GM18507 (cell line): Measurements from ENCODE around the gene ANKRD13D.

ENCODE experiments used
- DNase-seq: peaks from one replicate; pipeline ENCODE4 v3.0.0; 2011; ENCODE audit warnings: low read depth; ENCODE audit not compliant: insufficient read length; ENCODE audit errors: extremely low spot score
- FAIRE-seq: peaks from 2 replicates; lab custom pipeline; 2011; peaks lifted over from hg19 to GRCh38; lab: Jason Lieb, UNC

ANKRD13D gene

DNA sequence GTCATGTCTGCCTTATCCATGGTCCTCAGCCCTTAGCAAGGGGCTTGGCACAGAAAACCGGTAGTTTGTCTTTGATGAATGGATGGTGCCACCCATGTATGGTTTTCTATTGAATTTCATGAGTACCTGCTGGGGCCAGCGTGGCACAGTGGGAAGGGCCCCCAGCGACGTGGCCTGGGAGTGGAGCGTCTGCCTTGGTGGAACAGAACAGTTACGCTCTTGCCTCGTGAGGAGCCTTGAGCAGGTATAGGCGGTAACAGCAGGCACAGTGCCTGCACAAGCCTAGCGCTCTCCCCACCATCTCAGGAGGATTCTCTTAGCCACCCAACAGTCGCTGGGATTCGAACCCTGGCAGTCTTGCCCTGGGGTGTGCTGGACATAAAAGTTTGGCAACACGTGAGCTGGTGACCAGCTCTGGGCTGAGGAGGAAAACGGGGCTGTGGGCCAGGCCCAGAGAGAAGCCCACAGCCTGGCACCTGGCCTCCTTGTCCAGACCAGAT lies 11.2 kb downstream of the ANKRD13D start:
- FAIRE-seq, result no peak
- no peak for DNase-seq

DNA sequence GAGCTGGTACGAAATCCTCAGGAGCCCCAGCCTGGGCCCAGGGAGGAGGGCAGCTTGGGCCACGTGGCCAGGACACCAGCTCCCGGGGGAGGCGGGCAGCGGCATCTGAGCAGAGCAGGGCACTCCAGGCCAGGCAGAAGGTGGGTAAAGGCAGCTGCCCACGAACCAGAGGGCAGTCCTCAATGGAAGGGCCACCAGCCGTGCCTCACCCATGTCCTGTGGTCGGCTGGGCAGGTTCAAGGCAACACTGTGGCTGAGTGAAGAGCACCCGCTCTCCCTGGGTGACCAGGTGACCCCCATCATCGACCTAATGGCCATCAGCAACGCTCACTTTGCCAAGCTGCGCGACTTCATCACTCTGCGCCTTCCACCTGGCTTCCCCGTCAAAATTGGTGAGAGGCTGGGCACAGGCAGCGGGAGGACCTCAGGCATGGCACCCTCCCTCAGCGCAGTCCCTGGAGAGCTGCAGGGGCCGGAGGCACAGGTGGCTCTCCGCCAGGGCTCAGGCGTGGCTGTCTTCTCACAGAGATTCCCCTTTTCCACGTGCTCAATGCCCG lies 11.7 kb downstream of the ANKRD13D start:
- FAIRE-seq, result no peak
- DNase-seq, result no peak

DNA sequence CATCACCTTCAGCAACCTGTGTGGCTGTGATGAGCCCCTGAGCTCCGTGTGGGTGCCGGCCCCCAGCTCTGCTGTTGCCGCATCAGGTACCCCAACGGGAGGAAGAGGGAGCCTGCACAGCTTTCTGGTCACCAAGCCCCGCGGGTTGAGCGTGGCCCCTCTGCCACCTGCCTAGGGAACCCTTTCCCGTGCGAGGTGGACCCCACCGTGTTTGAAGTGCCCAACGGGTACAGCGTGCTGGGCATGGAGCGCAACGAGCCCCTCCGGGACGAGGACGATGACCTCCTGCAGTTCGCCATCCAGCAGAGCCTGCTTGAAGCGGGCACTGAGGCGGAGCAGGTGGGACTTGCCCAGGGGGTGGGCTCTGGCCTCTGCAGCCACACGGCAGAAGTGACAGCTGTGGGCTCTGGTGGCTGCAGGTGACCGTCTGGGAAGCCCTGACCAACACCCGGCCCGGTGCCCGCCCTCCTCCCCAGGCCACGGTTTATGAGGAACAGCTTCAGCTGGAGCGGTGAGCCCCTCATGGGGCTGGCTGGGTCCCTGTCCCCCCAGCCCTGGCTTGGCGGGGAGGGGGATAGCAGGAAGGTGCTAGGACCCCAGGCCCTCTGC lies 12.3 kb downstream of the ANKRD13D start:
- FAIRE-seq, result no peak
- DNase-seq, result no peak

DNA sequence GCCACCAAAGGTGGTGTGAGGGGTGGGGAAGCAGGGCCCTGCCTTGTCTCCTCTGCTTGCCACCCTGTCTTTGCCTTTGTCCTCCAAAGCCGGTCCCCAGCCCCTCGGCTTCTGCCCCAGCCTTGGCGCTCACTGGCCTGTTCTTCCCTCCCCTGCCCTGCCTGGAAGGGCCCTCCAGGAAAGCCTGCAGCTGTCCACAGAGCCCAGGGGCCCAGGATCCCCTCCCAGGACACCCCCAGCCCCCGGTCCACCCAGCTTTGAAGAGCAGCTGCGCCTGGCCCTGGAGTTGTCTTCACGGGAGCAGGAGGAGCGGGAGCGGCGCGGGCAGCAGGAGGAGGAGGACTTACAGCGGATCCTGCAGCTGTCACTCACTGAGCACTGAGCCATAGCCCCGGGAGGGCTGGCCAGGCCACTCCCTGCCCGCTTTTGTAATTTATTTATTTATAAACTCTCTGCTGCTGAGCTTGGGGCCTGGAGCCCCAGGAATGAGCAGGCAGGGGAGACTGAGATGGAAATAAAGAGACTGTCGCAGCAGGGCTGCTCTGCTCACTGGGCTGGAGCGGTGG lies 12.9 kb downstream of the ANKRD13D start:
- no peak for DNase-seq
- no peak for FAIRE-seq

DNA sequence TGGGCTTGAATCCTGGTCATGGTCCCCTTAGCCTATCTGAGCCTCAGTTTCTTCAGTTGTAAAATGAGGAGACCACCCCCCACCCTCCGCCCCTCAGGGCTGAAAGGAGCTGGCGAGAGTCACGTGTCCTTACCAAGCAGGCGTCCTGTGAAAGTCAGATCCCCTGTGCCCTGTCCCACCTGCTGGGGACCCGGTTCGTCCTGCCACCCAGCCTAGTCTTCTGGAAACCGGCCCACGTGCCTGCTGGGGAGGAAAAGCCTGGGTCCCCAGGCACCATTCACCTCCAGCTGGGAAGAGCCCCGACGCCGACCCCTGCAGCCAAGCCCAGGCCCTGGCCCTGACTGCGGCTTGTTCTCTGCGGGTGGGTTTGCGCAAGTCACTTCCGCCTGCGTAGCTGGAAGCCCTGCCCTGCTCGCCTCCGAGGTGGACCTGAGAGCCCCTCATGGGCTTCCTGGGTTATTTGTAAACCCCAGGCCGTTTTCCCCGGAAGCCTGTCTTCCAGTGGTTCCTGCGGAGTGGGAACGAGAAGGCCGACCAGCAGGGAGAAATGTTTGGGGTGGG lies 13.5 kb downstream of the ANKRD13D start:
- FAIRE-seq (no peak), DNase-seq (no peak)

DNA sequence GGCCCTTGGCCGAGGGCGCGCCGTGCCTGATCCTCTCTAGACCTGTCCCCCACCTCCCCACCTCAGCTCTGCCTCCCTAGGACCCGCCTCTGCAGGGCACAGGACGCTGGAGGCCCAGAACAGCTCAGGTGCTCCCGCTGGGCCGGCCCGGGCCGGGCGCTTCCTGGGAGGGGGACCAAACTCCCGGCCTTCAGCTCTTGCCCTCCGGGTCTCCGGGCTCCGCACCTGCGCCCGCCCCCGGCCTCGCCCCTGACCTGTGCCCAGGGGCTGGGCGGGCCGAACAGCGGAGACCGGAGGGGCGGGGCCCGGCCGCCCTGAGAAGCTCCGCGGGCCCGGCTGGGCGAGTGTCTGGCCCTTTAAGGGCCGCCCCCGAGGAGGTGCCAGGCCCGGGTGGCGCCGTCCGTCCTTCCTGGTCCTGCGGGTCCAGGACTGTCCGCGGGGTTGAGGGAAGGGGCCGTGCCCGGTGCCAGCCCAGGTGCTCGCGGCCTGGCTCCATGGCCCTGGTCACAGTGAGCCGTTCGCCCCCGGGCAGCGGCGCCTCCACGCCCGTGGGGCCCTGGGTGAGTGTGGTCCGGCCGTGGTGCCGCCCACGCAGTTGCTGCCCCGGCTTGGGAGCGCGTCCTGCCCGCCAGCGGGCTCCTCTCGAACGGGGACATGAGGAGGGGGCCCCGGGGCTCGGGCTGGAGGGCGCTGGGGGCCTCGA lies 14.2 kb downstream of the ANKRD13D start, which contains the start of gene SSH3:
Gene SSH3, plus strand, starts transcription at position 399 of the 703 bp plus-strand sequence. Its CDS starts 96 bp downstream, at position 495.
- DNase-seq (no peak), FAIRE-seq (no peak)

DNA sequence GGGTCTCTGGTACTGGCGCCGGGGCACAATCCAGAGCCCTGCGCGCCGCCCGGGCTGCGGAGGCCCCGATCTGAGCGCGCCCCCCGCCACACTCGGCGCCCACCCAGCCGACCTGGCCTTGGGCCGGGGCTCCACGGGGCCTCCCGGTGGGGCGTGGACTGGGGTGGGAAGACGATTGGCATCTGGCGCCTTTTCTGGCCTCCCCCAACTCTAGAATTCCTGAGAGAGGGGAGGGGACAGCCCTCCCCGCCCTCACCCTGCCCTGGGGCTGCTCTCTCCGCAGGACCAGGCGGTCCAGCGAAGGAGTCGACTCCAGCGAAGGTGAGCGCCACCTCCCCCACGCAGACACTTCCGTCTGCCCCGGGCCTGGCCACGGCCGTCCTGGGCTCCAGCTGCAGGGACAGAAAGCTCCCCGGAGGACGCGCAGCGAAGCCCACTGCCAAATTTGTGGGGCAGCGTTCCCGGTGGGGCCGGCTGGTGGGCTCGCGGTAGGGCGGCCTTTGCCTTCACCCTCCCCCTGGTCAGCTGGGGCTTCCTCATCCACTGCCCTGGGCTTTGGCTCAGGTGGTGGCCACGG lies 14.8 kb downstream of the ANKRD13D start:
- DNase-seq (no peak), FAIRE-seq (no peak)

DNA sequence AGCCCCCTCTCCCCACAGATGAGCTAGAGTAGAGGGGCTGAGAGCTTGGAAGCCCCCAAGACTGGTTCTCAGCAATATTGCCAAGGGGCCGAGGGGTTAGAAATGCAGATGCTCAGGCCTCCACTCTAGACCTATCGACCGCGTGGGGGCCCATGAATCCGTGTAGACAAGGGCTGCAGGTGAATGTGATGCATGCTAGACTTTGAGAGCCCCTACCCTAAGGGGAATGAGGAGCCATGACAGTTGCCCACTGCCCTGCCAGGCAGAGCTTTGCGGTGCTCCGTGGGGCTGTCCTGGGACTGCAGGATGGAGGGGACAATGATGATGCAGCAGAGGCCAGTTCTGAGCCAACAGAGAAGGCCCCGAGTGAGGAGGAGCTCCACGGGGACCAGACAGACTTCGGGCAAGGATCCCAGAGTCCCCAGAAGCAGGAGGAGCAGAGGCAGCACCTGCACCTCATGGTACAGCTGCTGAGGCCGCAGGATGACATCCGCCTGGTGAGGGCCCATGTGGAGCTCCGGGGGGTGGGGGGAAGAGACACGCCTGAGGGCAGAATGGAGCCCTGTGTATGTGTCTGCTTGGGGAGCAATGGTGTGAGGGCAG lies 15.5 kb downstream of the ANKRD13D start:
- FAIRE-seq (no peak), DNase-seq (no peak)

DNA sequence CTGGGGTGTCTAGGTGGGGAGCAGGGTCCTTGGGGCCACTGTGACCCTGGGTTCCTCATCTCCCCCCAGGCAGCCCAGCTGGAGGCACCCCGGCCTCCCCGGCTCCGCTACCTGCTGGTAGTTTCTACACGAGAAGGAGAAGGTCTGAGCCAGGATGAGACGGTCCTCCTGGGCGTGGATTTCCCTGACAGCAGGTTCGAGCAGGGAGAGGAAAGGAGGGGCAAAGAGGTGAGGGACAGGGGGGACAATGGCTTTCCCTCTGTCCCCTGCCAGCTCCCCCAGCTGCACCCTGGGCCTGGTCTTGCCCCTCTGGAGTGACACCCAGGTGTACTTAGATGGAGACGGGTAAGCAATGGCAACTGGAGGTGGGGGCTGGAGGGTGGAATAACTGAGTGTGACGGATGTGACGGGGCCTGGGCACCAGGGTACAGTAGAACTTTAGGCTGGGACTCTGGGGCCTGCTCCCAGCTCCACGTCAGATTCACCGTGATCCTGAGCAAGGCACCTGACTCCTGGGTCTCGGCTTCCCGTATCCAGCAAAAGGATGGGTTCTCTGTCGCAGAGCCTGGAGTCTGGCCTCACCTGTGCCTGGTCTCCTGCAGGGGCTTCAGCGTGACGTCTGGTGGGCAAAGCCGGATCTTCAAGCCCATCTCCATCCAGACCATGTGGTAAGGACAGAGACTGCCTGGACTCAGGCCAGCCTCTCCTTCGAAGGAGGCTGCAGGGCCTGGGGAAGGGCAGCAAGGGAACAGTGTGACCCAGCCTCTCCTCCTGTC lies 17.9 kb downstream of the ANKRD13D start:
- FAIRE-seq (no peak), DNase-seq (no peak)

DNA sequence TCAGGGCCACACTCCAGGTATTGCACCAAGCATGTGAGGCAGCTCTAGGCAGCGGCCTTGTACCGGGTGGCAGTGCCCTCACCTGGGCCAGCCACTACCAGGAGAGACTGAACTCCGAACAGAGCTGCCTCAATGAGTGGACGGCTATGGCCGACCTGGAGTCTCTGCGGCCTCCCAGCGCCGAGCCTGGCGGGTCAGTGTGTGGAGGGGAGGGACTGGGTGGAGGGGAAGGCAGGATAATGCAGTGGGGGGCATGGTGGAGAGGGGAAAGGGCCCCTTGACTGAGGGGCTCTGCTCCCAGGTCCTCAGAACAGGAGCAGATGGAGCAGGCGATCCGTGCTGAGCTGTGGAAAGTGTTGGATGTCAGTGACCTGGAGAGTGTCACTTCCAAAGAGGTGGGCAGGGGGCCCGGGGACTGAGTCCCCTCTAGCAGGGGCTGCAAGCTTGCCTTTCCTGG lies 18.5 kb downstream of the ANKRD13D start:
- no peak for DNase-seq
- FAIRE-seq, result no peak

DNA sequence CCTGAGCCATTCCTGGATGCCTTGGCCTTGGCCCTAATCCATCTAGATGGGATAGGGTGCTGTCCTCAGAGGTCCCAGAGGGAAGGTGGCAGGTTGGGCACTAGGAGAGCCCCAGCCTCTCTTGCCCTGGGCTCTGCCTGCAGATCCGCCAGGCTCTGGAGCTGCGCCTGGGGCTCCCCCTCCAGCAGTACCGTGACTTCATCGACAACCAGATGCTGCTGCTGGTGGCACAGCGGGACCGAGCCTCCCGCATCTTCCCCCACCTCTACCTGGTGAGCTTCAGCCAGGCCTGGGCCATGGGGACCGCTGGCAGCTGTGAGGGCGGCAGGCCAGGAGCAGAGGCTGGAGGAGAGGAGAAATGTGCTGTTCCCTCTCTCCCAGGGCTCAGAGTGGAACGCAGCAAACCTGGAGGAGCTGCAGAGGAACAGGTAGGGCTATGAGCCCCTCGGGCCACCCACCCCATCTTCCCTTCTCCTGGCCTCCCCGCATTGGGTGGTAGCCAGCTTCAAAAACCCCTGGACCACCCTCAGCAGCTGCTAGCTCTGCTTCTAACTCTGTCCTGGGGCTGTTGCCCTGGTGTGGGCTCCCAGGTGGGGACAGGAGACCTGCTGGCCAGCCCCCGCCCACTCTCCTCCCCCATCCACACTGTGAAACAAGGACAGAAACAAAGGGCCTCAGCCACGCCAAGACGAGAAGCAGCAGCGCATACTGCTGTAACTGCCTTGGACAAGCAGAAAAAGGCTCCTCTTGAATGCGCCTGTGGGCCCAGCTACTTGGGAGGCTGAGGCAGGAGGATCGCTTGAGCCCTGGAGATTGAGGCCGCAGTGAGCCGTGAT lies 19.1 kb downstream of the ANKRD13D start:
- DNase-seq (no peak), FAIRE-seq (no peak)

DNA sequence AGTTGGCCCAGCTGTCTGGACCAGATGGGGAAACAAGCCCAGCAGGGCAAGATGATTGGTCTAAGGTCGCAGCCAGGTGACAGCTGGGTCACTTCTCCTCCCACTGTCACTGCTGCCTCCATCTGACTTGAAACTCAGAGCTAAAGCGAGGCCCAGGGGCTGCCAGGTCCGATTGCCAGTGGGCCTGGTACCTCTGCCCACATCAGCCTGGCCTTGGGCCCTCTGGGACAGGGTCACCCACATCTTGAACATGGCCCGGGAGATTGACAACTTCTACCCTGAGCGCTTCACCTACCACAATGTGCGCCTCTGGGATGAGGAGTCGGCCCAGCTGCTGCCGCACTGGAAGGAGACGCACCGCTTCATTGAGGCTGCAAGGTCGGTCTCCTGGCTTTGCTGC lies 20.1 kb downstream of the ANKRD13D start:
- no peak for FAIRE-seq

DNA sequence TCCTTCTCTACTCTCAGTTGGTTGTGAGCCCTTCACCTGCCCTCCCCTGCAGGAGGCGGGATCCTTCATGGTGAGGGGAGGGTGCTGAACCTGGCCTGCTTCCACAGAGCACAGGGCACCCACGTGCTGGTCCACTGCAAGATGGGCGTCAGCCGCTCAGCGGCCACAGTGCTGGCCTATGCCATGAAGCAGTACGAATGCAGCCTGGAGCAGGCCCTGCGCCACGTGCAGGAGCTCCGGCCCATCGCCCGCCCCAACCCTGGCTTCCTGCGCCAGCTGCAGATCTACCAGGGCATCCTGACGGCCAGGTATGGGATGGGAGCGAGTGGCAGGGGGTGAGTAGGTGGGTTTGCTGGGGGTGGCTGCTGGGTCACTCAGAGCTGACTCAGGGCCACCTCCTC lies 20.6 kb downstream of the ANKRD13D start:
- FAIRE-seq (no peak), DNase-seq (no peak)

More for the DNA sequence above, 20.1 kb downstream of the ANKRD13D start:
- DNase-seq, result no peak

DNA sequence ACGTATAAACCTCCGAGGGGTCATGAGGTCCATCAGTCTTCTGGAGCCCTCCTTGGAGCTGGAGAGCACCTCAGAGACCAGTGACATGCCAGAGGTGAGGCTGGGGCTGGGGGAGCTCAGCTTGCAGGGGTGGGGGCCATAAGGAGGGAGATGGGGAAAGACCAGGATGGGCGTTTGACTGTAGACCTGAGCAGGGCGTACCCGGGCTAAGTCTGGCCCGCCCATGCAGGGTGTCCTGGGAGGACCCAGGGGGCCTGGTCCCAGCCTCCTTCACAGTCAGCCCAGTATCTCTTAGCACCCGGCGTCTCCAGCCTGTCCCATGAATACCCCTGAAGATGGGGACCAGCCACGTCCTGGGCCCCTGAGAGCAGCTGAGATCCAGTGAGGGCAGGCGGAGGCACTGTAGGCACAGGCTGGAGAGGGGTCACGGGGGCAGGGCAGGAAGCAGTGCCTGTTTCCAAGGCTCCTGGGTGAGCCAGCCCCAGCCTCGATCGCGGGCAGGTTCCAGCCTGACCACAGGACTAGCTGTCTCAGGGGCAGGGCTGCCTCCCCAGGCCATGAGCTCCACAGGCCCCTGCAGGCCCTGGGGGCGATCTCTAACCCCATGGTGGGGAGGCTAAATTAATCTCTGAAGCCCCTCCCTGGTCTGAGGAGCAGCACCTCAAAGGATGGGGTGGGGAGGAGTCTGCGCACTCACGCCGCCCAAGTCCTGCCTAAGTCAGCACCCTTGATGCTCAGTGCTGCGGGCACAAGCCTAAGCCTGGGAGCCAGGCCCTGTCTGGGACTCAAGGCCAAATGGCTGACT lies 21.3 kb downstream of the ANKRD13D start:
- FAIRE-seq (no peak), DNase-seq (no peak)

DNA sequence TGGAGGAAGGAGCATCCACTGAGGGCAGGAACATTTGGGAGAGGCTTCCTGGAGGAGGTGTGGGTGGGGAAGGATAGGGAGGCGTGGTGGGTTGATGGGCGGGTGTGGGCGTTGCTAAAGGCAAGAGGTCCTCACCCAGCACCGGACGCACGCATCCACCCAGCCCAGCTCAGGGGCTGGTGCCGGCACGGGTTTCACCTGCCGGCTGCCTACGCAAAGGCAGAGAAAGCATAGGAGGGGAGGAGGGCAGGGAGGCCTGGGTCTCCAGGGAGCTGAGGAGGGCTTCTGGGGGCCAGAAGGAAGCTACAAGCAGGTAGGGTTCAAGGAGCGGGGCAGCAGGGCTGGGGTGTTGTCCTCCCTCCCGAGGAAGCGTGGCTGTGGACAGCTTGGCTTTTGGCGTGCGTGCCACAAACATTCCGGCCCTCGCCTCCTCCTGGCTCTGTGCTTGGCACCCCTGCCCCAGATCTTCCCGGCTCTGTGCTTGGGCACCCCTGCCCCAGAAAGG lies 22.0 kb downstream of the ANKRD13D start:
- no peak for FAIRE-seq
- DNase-seq, result no peak

DNA sequence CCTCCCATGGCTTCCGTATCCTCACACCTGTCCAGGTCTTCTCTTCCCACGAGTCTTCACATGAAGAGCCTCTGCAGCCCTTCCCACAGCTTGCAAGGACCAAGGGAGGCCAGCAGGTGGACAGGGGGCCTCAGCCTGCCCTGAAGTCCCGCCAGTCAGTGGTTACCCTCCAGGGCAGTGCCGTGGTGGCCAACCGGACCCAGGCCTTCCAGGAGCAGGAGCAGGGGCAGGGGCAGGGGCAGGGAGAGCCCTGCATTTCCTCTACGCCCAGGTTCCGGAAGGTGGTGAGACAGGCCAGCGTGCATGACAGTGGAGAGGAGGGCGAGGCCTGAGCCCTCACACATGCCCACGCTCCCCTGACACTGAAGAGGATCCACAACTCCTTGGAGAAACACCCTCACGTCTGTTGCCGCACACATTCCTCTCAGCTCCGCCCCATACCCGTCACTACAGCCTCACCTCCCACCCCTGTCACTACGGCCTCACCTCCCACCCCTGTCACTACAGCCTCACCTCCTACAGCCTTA lies 22.5 kb downstream of the ANKRD13D start:
- no peak for DNase-seq
- FAIRE-seq, result no peak
